GM19025 (cell line): Measurements from ENCODE around the gene MB.

Experiments
- ATAC-seq: cut with Tn5 transposase; IDR thresholded peaks from one replicate; pipeline ENCODE4 v1.9.1; 2021; ENCODE audit warnings: mild to moderate bottlenecking, low read depth, moderate library complexity; ENCODE audit not compliant: unreplicated experiment

The MB gene

DNA sequence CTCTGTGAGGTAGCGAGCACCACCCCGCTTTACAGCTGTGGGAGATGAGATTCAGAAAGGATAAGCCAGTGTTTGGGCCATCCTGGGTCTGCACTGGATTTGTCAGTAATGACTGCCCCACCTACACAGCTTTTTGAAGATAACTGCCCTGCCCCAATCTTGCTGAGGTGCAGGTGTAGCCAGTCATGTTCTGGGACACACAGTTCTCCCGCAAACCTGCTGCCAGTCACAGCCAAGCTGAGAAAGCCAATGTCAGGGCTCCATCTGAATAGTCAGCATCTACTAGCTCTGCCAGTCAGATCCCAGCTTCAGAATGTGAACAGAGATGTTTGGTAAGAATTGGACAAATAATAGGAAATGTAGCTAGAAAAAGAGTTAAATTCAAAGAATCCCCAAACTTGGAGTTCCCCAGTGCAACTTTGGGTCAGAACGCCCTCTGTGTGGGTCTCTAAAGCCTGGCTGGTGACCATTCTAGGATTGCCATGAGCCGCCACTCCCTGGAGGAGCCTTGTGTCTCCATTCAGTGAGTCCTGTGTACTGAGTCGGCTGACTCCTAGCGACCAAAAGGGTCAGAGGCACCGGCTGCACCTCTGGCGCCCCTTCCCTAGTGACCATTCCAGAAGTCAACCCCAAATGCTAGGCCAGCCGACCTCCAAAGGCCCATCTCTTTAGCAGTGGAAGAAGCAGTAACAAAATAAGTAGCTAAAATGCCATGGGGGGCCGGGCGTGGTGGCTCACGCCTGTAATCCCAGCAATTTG, 2.4 kb upstream of the MB start:
- ATAC-seq = no peak

DNA sequence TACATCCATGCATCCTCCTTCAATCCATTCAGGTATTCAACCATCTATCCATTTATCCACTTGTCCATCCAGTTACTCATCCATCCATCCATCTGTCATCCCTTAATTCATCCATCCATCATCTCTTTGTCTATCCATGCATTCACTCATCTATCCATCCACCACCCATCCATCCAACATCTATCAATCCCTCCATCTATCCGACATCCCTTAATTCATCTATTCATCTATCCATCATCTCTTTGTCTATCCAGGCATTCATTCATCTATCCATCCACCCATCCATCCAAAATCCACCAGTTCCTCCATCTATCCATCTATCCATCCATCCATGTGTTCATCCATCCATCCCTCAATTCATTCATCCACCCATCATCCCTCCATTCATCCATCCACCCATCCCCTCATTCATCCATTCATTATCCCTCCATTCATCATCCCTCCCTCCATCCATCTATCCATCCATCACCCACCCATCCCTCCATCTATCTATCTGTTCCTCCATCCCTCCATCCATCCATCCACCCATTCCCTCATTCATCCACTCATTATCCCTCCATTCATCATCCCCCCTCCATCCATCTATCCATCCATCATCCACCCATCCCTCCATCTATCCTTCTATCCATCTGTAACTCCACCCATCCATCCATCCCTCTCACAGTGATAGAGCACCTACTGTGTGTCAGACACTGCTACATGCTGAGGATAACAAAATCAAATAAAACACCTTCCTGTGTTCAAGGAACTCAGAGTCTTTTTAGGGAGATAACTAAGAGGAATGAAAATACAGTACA, 1.5 kb upstream of the MB start:
- no peak for ATAC-seq

DNA sequence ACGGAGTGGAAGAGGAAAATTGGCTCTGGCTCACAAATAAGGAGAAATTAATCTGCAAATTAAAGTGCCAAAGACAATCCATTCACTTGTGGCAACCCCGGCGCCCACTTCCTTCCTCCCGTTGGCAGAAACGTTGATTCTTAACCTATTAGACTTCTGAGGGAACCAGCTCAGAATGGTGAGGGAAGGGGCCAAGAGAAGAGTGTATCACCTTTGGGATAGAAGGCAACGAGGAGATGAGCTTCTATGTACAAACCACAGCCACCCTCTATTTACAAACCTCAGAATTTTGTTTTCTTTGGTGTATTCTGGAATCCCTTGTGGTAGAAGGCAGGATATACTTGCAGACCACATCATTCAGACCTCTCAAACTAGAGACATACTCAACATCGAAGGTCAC, 1.1 kb downstream of the MB start:
- ATAC-seq = no peak

GRCh38 chr22:35615156-35615555, 2.0 kb downstream of the MB start:
- no peak for ATAC-seq

- no peak for ATAC-seq
Observed at GRCh38 chr22:35614404-35614803, 2.7 kb downstream of the MB start.

DNA sequence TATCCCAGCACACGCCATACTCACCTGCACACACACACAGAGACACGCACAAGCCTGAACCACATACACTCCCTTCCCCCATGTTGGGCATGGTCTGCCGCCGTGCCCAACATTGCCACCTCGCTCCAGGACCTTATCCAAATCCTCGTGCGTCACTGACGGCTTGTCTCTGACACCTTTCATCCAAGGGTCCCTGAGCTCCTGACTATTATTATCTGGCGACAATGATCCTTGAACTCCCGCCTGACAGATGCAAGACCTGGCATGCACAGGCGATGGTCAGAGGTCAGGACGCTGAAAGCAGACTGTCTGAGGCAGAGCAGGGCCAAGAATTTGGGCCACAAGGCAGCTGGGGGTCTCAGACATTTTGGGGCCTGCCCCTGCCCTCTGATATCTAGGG, 4.2 kb downstream of the MB start:
- ATAC-seq = no peak

- ATAC-seq = no peak
Observed at GRCh38 chr22:35611891-35612576, 5.1 kb downstream of the MB start.

- no peak for ATAC-seq
Observed at GRCh38 chr22:35611200-35611890, 5.8 kb downstream of the MB start.

- ATAC-seq = no peak
Observed at GRCh38 chr22:35610741-35611140, 6.4 kb downstream of the MB start.

DNA sequence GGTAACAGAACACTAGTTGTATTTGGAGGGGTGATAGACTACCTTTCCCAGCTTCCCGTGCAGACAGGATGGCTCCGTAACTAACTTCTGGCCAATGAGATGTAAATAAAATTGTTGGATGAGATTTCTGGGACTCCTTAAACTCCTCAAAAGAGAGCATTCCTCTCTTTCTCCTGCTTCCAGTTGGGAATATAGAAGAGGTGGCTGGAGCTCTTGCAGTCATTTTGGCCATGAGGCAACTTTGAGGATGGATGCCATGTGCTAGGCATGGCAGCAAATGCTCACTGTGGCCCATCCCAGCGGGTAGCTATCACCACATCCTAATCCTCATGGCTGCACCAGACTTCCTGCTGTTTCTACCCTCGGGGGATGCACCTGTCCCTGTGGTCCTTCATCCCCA, 7.4 kb downstream of the MB start:
- no peak for ATAC-seq

DNA sequence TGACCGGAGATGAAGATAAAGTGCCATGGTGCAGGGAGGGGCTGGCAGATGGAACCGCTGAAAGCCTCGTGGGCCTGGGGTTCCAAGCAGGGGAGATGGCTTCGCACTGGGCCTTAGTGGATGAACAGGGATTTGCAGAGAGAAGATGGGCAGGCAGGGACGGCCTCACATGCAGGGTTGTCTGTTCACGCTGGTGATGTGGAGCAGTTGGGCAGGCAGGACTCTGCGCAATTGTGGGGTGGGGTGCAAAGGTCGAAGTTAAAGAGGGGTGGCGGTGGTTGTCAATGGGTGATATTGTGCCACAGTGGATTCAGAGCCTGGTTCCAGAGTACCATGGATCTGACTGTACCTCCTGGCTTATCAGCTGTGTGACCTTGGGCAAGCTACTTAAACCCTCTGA, 7.9 kb downstream of the MB start:
- ATAC-seq = no peak

- no peak for ATAC-seq
Observed at GRCh38 chr22:35608088-35608487, 9.0 kb downstream of the MB start.

DNA sequence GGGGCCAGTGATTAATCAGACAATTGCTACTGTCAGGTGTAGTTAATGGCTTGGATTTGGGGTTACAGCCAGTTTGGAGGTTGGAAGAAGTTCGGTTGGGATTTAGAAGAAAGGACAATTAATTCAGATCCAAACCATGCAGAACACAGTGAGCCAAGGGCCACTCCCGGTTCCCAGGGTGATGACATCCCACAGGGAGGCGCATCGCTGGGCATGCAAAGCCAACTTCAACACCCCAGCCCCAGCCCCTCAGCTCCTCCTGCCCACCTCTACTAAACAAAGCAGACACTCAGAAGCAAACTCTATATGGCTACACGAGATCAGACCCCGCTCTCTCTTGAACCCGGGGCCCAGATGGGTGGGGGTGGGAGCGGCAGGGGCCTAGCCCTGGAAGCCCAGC, 10.2 kb downstream of the MB start:
- ATAC-seq = no peak

- no peak for ATAC-seq
Observed at GRCh38 chr22:35605851-35606481, 11.2 kb downstream of the MB start.

DNA sequence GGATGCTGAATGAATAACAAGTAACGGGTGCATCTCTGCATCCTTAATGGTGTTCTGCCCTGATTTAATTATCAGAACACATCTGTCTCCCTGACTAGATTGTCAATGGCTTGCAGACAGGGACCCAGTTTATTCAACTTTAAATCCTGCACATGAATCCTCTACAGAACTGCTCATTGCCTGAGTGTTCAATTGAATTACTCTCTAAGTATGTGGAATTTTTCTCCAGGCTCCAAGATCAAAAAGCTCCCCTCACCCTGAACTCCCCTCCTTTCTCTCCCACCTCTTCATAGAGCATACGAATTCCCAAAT, 11.8 kb downstream of the MB start:
- no peak for ATAC-seq

DNA sequence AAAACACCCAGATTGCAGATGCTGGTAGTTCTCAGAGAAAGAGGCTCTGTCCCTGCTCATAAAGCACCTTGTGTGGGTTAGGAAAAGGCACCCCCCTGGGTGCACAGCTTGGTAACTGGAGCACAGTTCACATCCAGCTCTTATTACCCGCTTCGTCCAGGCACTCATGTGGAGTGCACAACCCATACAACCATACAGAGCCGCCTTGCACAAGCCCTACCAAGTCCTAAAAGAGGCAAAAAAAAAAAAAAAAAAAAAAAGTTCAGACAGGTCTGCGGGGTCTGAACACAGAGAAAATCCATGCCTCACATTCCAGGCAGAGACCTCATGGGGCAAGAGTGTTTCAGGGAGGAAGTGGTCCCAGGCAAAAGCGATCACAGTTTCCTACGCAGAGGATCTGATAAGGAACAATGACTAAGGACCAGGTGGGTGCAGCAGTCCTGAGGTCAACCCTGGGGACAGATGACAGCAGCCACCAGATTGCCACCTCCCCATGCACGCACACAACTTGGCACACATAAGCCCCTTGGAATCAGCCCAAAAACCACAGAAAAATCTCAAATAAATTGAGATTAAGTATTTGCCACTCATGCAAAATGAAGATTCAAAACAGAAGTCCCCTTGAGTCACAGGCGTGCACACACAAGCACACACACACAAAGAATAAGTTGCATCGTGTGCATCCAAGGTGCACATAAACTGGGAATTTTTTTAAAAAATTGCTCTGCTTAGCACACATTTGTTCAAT, 12.3 kb downstream of the MB start:
- ATAC-seq = no peak

- no peak for ATAC-seq
Observed at GRCh38 chr22:35601743-35602615, 15.2 kb downstream of the MB start.

DNA sequence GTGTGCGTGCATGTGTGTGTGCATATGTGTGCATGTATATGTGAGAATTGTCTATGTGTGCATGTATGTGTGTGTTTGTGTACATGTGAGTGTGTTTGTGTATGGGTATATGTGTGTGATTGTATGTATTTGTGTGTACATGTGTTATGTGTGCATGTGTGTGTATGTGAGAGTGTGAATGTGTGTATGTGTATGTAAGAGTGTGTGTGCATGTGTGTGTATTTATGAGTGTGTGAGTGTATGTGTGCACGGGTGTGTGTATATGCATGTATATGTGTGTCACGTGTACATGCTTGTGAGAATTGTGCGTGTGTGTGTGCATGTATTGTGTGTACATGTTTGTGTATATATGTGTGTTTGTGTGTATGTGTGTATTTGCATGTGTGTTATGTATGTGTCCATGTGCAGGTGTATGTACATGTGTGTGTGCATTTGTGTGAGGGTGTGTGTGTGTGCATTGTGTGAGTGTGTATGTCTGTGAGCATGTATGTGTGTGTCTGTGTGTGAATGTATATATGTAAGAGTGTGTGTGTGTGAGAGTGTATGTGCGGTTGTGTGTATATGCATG, 16.0 kb downstream of the MB start:
- no peak for ATAC-seq

GRCh38 chr22:35600476-35600875, 16.7 kb downstream of the MB start:
- ATAC-seq = no peak
